Natural killer cell (primary cell): ENCODE measurements around the gene EVC. TPM values are rescaled to one million over a fixed set of nuclear protein-coding genes. Genes with fewer than 3 reads are reported as not detected.

Experiments used
- ATAC-seq, 3 donors: fragments of 150-1000 bp in 2 of 3; fragments of 200-7000 bp in 1 of 3; cut with Tn5 transposase; 1 replicate in 1 of 3; 2 replicates in 2 of 3; pipeline ENCODE4 v1.10.0; 2021; ENCODE audit warnings: mild to moderate bottlenecking in 2 of 3, moderate library complexity in 2 of 3
- DNase-seq, 2 donors: peaks; one replicate each; pipeline versions ENCODE4 v3.0.0 to v3.0.0-alpha.2; 2013 to 2021; ENCODE audit warnings: mixed read lengths in 1 of 2
- H3K27ac ChIP-seq: one replicate; pipeline ENCODE4 v1.5.1; 2013; ENCODE audit warnings: mild to moderate bottlenecking, low read length
- H3K27me3 ChIP-seq: one replicate; pipeline ENCODE4 v1.6.1; 2013; ENCODE audit warnings: low read length; ENCODE audit not compliant: control insufficient read depth, insufficient read depth
- H3K36me3 ChIP-seq: one replicate; pipeline ENCODE4 v1.6.1; 2013; ENCODE audit warnings: low read length; ENCODE audit not compliant: control insufficient read depth, insufficient read depth
- H3K4me1 ChIP-seq: one replicate; pipeline ENCODE4 v1.6.1; 2013; ENCODE audit warnings: low read length; ENCODE audit not compliant: control insufficient read depth, insufficient read depth
- H3K4me3 ChIP-seq: one replicate; pipeline ENCODE4 v1.5.1; 2013; ENCODE audit warnings: low read length
- H3K9me3 ChIP-seq: one replicate; pipeline ENCODE4 v1.6.1; 2013; ENCODE audit warnings: low read length; ENCODE audit not compliant: control insufficient read depth, insufficient read depth
- H3K27ac Mint-ChIP-seq, 2 donors: one replicate each; pipeline ENCODE4 v1.8.0; 2022; ENCODE audit warnings: mild to moderate bottlenecking in 2 of 2, mixed read lengths in 2 of 2, moderate library complexity in 1 of 2
- H3K27me3 Mint-ChIP-seq, 2 donors: one replicate each; pipeline ENCODE4 v1.8.0; 2022; ENCODE audit warnings: low read depth in 2 of 2, mixed read lengths in 2 of 2
- H3K36me3 Mint-ChIP-seq: one replicate; pipeline ENCODE4 v1.8.0; 2022; ENCODE audit warnings: mixed read lengths
- H3K4me1 Mint-ChIP-seq, 2 donors: one replicate each; pipeline ENCODE4 v1.8.0; 2022; ENCODE audit warnings: mixed read lengths in 2 of 2
- H3K4me3 Mint-ChIP-seq: one replicate; pipeline ENCODE4 v1.8.0; 2022; ENCODE audit warnings: mild to moderate bottlenecking, moderate library complexity, mixed read lengths
- H3K9me3 Mint-ChIP-seq, 2 donors: one replicate each; pipeline ENCODE4 v1.8.0; 2022; ENCODE audit warnings: mixed read lengths in 2 of 2
- WGBS: methylation state at CpG from one replicate; pipeline ENCODE4 v1.1.7; 2013; ENCODE audit warnings: missing lambda C conversion rate; ENCODE audit not compliant: insufficient coverage; 5-methylcytosine and 5-hydroxymethylcytosine counted together
- intact Hi-C: fragments of 100-400 bp; cut with micrococcal nuclease; formaldehyde crosslinking; loops from one replicate; pipeline ENCODE4 v1.14.2; 2022
- total RNA-seq, 4 donors: library from RNA; stranded (reverse); fragments of 120-200 nt in 1 of 4; gene quantifications; one replicate each; pipeline versions ENCODE4 v1.2.3 to v1.2.4, GENCODE V29; 2013 to 2022
- TF ChIP-seq, protein P1 (sequence below): fragments of 200-600 bp; IDR thresholded peaks from one replicate; pipeline ENCODE4 v1.8.0; 2022; ENCODE audit warnings: antibody characterized with exemption

Gene EVC
- total RNA-seq, 3 donors from 2014 or later (not counting 1 experiment from before 2014, with no cell fraction given), result 0.18 to 2.9 (median 0.42) TPM

DNA sequence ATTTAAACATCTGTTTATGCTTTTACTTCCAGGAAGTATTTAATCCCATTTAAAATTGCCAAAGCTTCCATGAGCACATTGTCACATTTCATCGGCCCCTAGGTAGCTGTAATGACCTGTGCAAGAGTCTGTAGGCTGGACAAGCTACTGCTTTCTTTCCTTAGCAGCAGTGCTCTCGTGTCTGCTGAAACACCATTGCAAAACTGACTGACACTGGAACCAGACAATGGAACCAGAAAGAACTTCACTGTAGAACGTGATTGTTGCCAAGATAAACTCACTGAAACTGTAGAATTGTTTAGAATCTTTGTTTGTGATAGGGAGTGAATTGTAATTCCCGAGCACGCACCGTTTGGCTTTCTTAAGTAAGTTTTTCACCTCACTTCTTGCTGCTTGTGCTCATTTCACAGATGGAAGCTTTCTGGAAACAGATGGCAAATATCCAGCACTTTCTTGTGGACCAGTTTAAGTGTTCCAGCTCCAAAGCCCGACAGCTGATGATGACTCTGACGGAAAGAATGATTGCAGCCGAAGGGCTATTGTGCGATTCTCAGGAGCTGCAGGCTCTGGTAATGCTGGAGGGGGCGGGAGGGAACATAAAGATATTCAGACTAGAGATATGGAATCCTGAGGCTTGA is 36.9 kb downstream of the EVC start:
- ATAC-seq (no peak), DNase-seq (no peak)
- H3K27ac Mint-ChIP-seq, result no peak overlapping the region
- 82% methylated on average over 11 of the region's 11 CpGs for WGBS
- no peaks in the 10 kb centered on the region for H3K36me3 ChIP-seq
- no peak overlapping the region for H3K4me3 Mint-ChIP-seq
- no peaks in the 10 kb centered on the region for H3K27me3 ChIP-seq
- H3K27ac ChIP-seq, result no peak overlapping the region
- no peaks in the 10 kb centered on the region for H3K9me3 ChIP-seq
- H3K4me1 ChIP-seq, result no peaks in the 10 kb centered on the region
- H3K4me1 Mint-ChIP-seq, result no peaks in the 10 kb centered on the region
- TF ChIP-seq, protein P1, sequence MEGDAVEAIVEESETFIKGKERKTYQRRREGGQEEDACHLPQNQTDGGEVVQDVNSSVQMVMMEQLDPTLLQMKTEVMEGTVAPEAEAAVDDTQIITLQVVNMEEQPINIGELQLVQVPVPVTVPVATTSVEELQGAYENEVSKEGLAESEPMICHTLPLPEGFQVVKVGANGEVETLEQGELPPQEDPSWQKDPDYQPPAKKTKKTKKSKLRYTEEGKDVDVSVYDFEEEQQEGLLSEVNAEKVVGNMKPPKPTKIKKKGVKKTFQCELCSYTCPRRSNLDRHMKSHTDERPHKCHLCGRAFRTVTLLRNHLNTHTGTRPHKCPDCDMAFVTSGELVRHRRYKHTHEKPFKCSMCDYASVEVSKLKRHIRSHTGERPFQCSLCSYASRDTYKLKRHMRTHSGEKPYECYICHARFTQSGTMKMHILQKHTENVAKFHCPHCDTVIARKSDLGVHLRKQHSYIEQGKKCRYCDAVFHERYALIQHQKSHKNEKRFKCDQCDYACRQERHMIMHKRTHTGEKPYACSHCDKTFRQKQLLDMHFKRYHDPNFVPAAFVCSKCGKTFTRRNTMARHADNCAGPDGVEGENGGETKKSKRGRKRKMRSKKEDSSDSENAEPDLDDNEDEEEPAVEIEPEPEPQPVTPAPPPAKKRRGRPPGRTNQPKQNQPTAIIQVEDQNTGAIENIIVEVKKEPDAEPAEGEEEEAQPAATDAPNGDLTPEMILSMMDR, result no peak
- intact Hi-C loops, result no loop called here
- no peaks in the 10 kb centered on the region for H3K36me3 Mint-ChIP-seq
- H3K27me3 Mint-ChIP-seq, result peaks cover 0 to 2% of the 10 kb centered on the region in 2 donors
- no peaks in the 10 kb centered on the region for H3K9me3 Mint-ChIP-seq
- H3K4me3 ChIP-seq, result no peak overlapping the region

DNA sequence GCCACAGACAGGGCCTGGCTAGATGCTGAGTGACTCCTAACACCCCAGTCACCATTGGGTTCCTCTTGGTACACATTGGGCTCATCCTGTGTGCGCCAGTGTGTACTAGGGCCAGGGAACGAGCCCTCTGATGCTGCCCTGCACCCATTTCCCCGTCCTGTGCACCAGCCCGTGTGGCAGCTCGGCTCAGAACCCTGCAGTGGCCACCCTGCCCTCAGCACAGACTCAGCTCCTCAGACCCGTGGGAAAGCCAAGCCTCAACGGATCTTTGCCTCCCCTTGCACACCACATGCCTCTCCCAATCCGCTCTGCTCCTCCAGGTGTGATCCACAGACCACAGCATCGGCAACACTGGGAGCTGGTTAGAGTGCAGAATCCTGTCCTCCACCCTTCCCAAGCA is 38.6 kb downstream of the EVC start:
- DNase-seq, result no peak
- Histone ChIP-seq H3K27ac (no peak overlapping the region), H3K4me1 (no peaks in the 10 kb centered on the region), H3K36me3 (no peaks in the 10 kb centered on the region), H3K4me3 (no peak overlapping the region), H3K9me3 (no peaks in the 10 kb centered on the region), H3K27me3 (no peaks in the 10 kb centered on the region)
- no peak for ATAC-seq
- H3K4me1 Mint-ChIP-seq, result no peaks in the 10 kb centered on the region
- H3K4me3 Mint-ChIP-seq, result no peak overlapping the region
- H3K27ac Mint-ChIP-seq, result no peak overlapping the region
- H3K9me3 Mint-ChIP-seq, result no peaks in the 10 kb centered on the region
- 86% methylated on average over 9 of the region's 9 CpGs for WGBS
- intact Hi-C loops, result no loop called here
- peaks cover 0 to 2% of the 10 kb centered on the region in 2 donors for H3K27me3 Mint-ChIP-seq
- no peaks in the 10 kb centered on the region for H3K36me3 Mint-ChIP-seq
- TF ChIP-seq, protein P1, result no peak

DNA sequence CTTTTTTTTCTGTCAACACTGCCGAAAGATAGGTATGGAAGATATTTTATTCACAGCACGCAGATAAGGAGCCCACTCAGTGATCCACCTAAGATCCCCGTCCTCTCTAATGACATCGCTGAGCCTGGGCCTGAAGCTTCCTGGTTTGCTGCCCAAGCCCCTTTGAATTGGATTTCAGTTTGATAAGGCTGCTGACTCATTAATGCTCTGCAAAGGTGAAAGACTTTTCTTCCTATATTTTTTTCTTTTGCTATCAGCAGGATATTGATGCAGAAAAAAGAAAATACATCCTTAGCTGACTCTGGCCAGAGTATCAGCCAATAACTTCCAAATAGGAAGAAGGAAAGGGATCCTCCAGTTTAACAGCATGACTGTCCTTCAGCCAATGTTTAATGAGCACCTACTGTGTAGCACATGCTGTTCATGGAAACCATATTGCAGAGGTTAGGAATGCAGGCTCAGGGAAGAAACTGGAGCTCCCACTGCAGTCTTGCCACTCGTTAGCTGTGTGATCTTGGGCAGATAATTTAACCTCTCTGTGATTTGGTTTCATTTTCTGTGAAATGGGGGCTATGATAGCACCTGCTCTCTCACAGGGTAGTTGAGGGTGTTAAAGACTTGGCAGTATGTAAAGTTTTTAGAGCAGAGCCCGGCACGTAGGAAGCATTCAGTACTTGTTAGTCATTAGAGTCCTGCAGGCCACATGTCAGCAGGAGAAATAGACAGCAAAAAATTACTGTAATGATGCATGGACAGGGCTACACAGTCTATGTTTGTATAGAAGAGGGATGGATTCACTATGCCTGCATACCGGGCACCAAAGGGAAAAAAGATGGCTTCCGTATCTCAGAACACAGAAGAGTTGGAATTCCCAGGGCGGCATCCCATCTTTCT is 39.3 kb downstream of the EVC start:
- Histone ChIP-seq H3K9me3 (no peaks in the 10 kb centered on the region), H3K27ac (no peak overlapping the region), H3K4me3 (no peak overlapping the region), H3K27me3 (no peaks in the 10 kb centered on the region), H3K36me3 (no peaks in the 10 kb centered on the region), H3K4me1 (no peaks in the 10 kb centered on the region)
- TF ChIP-seq, protein P1, result no peak
- ATAC-seq (no peak), DNase-seq (no peak)
- H3K9me3 Mint-ChIP-seq, result no peaks in the 10 kb centered on the region
- no peaks in the 10 kb centered on the region for H3K4me1 Mint-ChIP-seq
- H3K4me3 Mint-ChIP-seq, result no peak overlapping the region
- intact Hi-C loops, result no loop called here
- no peak overlapping the region for H3K27ac Mint-ChIP-seq
- WGBS, result 90% methylated on average over 10 of the region's 10 CpGs
- peaks cover 0 to 2% of the 10 kb centered on the region in 2 donors for H3K27me3 Mint-ChIP-seq
- no peaks in the 10 kb centered on the region for H3K36me3 Mint-ChIP-seq
